HG03066 (cell line): ENCODE measurements around the gene THAP8.
A peak's percentile ranks its signal among the peaks of the same experiment; 100 is the strongest.

Source experiments
- ATAC-seq: cut with Tn5 transposase; IDR thresholded peaks from one replicate; pipeline ENCODE4 v1.9.1; 2021; ENCODE audit warnings: low read depth; ENCODE audit not compliant: unreplicated experiment

Gene THAP8

DNA sequence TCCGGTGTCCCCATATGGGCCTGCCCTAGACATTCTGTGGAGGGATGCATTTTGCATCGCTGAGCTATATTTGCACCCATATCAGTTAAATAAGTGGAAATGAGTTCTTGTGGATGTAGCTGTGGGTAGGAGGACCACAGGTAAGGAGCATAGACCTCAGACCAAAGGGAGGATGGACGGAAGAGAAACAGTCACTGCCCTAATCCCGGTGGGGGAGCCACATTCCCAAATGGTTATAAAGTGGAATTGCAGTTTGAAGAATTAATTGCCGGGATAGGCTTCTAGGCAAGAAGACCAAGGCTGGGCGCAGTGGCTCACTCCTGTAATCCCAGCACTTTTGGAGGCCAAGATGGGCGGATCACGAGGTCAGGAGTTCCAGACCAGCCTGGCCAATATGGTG is 57.3 kb downstream of the THAP8 start:
- ATAC-seq, result no peak

DNA sequence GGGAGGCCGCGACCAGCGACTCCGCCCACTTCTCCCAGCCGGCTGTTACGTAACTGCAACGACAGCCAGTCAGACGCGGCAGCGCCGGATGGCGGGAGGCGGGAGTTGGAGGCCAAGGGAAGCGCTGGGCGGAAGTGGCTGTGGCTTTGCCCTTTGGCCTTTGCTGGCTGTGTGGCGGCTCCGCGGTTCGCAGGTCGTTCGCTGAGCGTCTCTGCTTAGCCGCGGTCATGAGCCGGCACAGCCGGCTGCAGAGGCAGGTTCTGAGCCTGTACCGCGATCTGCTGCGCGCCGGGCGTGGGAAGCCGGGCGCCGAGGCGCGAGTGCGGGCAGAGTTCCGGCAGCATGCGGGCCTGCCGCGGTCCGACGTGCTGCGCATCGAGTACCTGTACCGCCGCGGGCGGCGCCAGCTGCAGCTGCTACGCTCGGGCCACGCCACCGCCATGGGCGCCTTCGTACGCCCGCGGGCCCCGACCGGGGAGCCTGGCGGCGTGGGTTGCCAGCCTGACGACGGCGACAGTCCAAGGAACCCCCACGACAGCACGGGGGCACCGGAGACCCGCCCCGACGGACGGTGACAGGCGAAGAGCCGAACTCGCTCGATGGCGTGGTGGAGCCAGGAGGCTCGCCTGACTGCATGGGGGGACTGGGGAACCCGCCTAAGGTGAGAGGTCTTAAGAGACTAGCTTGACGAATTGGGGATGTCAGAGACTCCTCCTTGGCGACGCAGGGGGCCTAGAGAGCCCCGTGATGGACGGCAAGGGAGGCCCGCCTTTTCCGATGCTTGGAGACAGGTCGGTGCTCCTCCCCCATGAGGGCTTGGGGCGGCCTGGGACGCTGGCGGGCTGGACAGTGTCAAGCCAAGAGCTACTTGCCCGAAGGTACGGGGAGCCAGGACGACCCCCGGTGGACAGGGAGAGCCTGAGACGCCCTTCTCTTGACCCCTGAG is 58.8 kb downstream of the THAP8 start, which contains the start of gene SDHAF1:
SDHAF1 (plus strand) TSS at position 141 of the 946 bp plus-strand sequence; CDS start at position 228, 87 bp downstream.
- peak; percentile 74 for ATAC-seq

DNA sequence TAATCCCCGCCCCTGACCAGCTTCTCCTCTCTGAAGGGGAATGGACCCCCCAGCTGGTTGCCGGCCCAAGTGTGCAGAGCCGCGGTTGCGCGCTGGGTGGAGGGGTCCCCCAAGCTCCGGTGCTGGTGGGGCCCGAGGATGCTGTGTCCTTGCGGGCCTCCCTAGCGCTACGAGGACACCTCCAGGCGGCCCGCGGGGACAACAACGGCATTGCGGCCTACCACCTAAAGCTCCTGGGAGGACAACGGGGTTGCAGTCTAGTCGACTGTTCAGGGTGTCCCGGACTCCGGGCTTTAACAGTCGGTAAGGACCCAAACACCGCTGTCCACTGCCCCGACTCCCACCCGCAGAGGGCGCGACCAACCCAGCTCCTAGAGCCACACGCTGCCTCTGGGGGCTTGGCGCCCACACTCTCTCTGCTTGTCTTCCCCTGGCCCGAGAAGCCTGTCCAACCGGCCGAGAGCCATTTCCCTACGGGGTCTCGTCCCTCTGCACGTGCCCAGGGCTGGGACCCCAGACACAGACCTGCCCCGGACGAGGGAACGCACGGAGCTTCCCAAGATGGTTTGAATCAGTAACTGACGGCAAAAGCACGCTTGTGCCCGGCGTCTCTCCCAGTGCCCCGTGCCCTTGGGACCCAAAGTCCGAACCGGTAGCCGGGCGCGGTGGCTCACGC is 60.0 kb downstream of the THAP8 start:
- no peak for ATAC-seq

DNA sequence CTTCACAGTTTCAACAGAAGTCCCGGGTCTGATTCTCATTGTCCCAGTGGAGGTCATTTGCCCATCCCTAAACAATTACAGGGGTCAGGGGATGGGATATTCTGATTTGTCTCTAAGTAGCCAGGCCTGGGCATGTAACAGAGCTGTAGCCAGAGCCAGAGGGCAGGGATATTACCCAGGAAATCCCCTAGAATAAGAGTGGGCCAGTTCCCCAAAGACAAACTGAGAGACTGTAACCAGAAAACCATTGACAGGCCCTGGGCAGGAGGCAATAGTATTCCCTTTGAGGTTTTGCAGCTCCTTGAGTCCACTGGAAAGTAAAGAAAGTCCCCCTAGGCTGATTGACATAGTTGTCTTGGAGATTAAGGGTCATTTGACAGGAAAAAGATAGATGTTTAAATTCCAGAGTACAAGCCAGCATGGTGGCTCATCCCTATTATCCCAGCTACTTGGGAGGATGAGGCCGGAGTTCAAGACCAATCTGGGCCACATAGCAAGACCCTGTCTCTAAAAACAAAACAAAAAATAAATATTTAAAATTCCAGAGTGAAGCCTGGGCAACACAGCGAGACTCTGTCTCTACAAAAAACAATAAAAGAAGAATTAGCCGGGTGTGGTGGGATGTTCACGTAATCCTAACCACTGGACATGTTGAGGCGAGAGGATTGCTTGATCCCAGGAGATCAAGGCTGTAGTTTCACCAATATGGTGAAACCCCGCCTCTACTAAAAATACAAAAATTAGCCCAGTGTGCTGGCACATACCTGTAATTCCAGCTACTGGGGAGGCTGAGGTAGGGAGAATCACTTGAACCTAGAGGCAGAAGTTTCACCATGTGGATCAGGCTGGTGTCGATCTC is 60.9 kb downstream of the THAP8 start:
- ATAC-seq, result no peak

DNA sequence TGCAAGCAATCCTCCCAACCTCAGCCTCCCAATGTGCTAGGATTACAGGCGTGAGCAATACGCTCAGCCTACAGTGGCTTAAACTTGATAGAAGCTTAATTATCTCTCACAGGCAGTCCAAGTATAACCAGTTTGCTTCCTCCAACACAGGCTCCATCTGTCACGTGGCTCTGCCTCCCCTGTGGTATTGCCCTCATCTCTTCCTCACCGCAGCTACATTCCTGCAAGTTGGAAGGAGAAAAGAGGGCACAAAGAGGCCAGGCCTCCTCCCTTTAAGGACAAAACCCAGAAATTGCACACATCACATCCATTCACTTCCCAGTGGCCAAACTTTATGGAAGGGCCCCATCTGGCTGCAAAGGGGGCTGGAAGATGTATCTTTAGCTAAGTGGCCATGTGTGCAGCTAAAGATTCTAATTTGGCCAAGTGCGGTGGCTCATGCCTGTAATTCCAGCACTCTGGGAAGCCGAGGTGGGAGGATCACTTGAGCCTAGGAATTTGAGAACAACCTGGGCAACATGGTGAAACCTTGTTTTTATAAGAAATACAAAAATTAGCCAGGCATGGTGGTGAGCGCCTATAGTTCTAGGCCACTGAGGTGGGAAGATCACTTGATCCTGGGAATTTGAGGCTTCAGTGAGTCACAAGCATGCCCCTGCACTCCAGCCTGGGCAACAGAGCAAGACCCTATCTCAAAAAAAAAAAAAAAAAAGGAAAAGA is 62.2 kb downstream of the THAP8 start:
- ATAC-seq, result no peak

DNA sequence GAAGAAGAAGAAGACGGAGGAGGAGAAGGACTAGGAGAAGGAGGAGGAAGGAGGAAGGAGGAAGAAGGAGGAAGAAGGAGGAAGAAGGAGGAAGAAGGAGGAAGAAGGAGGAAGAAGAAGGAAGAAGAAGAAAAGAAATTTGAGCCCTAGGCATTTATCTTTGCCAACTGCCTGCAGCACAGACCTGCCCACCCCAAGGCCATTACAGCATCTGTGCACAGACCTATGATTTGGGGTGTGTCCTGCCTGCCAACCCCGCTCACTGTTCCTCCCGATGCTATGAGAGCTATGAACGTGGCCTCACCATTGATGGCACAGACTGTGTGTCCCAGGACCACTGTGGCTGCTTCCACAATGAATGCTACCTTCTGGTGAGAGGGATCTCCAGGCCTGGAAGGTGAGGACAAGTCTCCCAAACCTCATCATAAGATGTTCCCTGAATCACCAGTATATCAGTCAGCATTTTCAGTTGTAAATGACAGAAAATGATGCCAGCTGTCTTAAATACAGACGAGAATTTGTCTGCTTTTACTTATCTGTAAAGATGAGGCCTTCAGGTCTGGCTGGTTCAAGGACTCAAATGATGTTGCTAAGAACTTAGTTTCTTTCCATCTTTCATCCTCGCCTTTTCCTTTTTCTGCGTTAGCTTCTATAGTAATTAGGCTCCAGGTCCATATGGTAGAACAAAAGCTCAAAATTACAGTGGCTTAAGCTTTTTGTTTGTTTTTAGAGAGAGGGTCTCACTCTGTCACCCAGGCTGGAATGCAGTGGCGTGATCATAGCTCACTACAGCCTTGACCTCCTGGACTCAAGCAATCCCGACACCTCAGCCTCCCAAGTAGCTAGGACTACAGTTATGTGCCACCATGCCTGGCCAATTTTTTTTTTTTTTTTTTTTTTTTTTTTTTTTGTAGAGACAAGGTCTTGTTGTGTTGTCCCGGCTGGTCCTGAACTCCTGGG is 63.0 kb downstream of the THAP8 start:
- no peak for ATAC-seq

DNA sequence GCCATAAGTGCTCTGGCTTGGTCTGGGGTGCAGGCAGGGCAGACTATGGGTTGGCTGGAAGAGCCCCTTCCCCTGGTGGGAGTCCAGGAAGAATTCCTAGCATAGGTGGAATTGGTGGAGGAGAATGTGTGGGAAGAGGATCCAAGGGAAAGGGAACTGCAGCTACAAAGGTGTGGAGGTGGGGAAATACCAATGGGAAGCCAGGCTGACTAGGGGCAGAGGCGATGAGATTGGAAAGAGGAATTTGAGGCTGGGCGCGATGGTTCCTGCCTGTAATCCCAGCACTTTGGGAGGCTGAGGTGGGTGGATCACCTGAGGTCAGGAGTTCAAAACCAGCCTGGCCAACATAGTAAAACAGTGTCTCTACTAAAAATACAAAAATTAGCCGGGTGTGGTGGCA is 63.9 kb downstream of the THAP8 start:
- no peak for ATAC-seq

DNA sequence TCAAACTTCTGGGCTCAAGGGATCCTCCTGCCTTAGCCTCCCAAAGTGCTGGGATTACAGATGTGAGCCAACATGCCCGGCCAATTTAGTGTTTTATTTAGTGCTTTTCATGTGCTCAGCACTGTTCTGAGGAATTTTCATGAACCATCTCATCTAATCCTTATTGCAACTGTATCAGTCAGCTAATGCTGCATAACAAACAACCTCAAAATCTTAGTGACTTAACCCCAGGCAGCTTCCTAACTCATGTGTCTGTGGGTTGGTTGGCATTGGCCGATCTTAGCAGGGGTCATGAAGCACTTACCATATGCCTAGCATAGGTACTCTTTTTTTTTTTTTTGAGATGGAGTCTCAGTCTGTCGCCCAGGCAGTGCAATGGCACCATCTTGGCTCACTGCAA is 65.3 kb downstream of the THAP8 start:
- ATAC-seq, result no peak

DNA sequence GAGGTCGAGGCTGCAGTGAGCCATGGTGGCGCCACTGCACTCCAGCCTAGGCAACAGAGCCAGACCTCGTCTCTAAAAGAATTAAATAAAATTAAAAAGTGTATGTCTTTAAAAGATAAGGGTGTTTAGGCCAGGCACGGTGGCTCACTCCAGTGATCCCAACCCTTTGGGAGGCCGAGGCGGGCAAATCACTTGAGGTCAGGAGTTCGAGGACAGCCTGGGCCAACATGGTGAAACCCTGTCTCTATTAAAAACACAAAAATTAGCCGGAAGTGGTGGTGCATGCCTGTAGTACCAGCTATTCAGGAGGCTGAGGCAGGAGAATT is 66.6 kb downstream of the THAP8 start:
- ATAC-seq, result no peak

DNA sequence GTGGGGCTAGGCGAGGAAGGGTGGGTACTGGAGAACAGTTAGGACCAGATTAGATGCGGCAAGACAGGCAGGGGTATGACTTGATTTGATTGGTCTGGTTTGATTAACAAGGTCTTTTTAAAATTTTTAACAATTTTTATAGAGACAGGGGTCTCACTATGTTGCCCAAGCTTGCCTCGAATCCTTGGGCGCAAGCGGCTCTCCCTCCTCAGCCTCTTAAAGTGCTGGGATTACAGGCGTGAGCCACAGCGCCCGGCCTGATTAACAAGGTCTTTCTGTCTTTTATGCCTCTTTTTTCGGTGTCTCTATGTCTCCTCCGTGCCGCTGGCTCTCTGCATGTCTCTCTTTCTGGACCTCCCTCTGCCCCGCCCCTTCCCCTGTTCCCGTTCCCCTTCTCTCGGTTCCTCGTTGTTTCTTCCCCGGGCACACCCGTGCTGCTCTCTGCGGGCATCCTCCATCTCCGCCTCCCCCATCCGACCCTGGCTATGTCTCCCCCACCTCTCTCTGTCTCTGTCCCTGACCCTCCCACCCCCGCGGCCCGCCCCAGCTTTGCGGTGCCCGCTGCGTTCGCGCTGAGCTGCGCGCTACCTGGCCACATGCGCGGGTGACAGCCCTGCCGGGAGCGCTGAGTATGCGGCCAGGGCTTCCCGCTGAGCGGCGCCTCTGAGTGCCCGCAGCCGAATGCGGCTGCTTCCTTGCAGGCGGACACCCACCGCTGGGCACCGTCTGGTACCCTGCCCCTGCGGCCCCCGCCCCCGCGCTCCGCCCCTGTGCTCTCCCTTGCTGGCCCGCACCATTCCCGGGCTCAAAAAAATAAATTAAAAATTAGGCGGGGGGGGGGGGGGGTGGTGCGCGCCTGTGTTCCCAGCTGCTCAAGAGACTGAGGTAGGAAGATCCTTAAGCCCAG is 67.2 kb downstream of the THAP8 start:
- ATAC-seq, result no peak

DNA sequence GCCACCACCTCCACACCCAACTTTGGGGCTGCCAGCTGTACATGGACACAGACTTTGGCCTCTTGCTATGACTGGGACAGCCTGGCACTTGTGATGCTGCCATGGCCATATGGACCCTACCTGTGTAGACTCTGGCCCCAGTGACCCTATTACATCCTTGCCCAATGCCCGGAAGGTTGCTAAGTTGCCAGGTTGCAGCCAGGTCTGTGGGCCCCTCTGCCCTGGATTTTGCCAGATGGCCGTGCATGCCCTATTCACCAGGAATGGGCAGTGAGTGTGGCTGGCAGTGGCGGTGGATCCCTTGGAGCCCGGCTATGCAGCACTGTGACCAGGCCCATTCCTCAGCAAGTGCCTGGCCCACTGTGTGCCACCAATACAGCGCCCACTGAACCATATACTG is 68.0 kb downstream of the THAP8 start:
- ATAC-seq, result no peak
